MM.1S (cell line): ENCODE measurements around the gene HNRNPR.

Experiments
- DNase-seq: peaks from one replicate; pipeline ENCODE4 v3.0.0-alpha.2; 2015
- H2AFZ ChIP-seq: fragments of 300-600 bp; sonication (generic); 2 replicates; pipeline ENCODE4 v1.6.0; 2016; ENCODE audit warnings: antibody characterized with exemption, low read length
- H3F3A ChIP-seq: fragments of 300-600 bp; sonication (generic); 2 replicates; pipeline ENCODE4 v1.6.1; 2016; ENCODE audit warnings: mild to moderate bottlenecking, antibody characterized with exemption, low read length, moderate library complexity, mixed read lengths; ENCODE audit not compliant: insufficient read depth
- H3K27ac ChIP-seq: fragments of 300-600 bp; sonication (generic); 2 replicates; pipeline ENCODE4 v1.5.1; 2016; ENCODE audit warnings: mild to moderate bottlenecking, low read length
- H3K27me3 ChIP-seq: fragments of 300-600 bp; sonication (generic); replicated peaks from 2 replicates; pipeline ENCODE4 v1.6.0; 2016; ENCODE audit warnings: low read length; ENCODE audit not compliant: insufficient read depth
- H3K36me3 ChIP-seq: fragments of 300-600 bp; sonication (generic); replicated peaks from 2 replicates; pipeline ENCODE4 v1.6.1; 2016; ENCODE audit warnings: mild to moderate bottlenecking, low read length, mixed read lengths; ENCODE audit not compliant: insufficient read depth
- H3K4me1 ChIP-seq: fragments of 300-600 bp; sonication (generic); 2 replicates; pipeline ENCODE4 v1.6.1; 2016; ENCODE audit warnings: low read length, mixed read lengths
- H3K4me2 ChIP-seq: fragments of 300-600 bp; sonication (generic); 2 replicates; pipeline ENCODE4 v1.6.0; 2016; ENCODE audit warnings: low read depth, low read length
- H3K4me3 ChIP-seq: fragments of 300-600 bp; sonication (generic); 2 replicates; pipeline ENCODE4 v1.5.1; 2016; ENCODE audit warnings: low read length, mixed read lengths
- H3K79me2 ChIP-seq: fragments of 300-600 bp; sonication (generic); 2 replicates; pipeline ENCODE4 v1.6.1; 2016; ENCODE audit warnings: mixed run types, low read length, mixed read lengths
- H3K9ac ChIP-seq: fragments of 300-600 bp; sonication (generic); 2 replicates; pipeline ENCODE4 v1.6.1; 2016; ENCODE audit warnings: low read length, mixed read lengths
- H3K9me2 ChIP-seq: fragments of 300-600 bp; sonication (generic); replicated peaks from 2 replicates; pipeline ENCODE4 v1.6.1; 2016; ENCODE audit warnings: mild to moderate bottlenecking, low read length, mixed read lengths; ENCODE audit not compliant: insufficient read depth
- H3K9me3 ChIP-seq: fragments of 300-600 bp; sonication (generic); replicated peaks from 2 replicates; pipeline ENCODE4 v1.6.1; 2016; ENCODE audit warnings: mild to moderate bottlenecking, low read length, mixed read lengths; ENCODE audit not compliant: insufficient read depth
- H4K20me1 ChIP-seq: fragments of 300-600 bp; sonication (generic); 2 replicates; pipeline ENCODE4 v1.6.1; 2016; ENCODE audit warnings: mild to moderate bottlenecking, low read length, moderate library complexity, mixed read lengths; ENCODE audit not compliant: insufficient read depth
- EZH2 ChIP-seq: fragments of 300-600 bp; sonication (generic); optimal IDR thresholded peaks from 2 replicates; pipeline ENCODE3; 2017; ENCODE audit warnings: low read depth, mild to moderate bottlenecking, antibody characterized with exemption, low read length, mixed read lengths
- EZH2phosphoT487 ChIP-seq: fragments of 300-600 bp; sonication (generic); IDR thresholded peaks from 2 replicates; pipeline ENCODE4 v1.6.1; 2018; ENCODE audit warnings: antibody characterized with exemption, low read length
- TF ChIP-seq, protein P1 (sequence below): fragments of 300-600 bp; sonication (generic); IDR thresholded peaks from 2 replicates; pipeline ENCODE4 v1.5.1; 2016; ENCODE audit warnings: antibody characterized with exemption, low read length, mixed read lengths

Gene HNRNPR

DNA sequence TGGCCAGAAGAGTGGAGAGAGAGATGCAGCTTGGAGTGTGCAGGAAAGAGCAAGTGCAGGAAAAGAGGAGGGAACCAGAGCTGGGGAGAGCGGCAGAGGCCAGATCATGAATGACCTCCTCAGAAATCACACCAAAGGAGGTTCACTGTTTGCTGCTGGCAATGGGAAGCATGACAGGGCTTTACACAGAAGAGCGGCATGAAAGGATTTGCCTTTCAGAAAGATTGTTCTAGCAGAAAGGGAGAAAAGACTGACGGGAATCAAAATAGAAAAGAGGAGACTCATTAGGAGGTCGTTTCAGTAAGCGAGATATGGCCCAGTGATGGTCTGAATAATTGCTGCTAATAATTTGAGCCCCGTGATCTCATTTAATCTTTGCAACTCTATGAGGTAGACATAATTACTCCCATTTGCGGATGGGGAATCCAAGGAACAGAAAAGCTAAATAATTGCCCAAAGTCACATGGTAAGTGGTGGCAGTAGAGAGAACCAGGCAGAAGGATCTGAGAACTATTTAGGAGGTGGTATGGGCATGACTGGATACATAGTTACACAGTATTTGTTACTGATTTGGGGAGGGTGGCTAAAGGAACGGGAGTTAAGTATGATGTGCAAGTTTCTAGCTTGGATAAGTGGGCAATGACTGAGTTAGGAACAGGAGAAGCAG, 12.5 kb upstream of the HNRNPR start:
- H3K27me3 ChIP-seq, result no peaks in the 10 kb centered on the region
- H3K36me3 ChIP-seq, result no peaks in the 10 kb centered on the region
- no peak for DNase-seq
- no peaks in the 10 kb centered on the region for H3K79me2 ChIP-seq
- H4K20me1 ChIP-seq, result no peaks in the 10 kb centered on the region
- no peaks in the 10 kb centered on the region for H3F3A ChIP-seq
- H3K9me2 ChIP-seq, result no peaks in the 10 kb centered on the region
- H2AFZ ChIP-seq, result no peak overlapping the region
- no peak overlapping the region for H3K9ac ChIP-seq
- no peaks in the 10 kb centered on the region for H3K9me3 ChIP-seq
- TF ChIP-seq EZH2, result no peak
- no peak for TF ChIP-seq EZH2phosphoT487
- TF ChIP-seq, protein P1, sequence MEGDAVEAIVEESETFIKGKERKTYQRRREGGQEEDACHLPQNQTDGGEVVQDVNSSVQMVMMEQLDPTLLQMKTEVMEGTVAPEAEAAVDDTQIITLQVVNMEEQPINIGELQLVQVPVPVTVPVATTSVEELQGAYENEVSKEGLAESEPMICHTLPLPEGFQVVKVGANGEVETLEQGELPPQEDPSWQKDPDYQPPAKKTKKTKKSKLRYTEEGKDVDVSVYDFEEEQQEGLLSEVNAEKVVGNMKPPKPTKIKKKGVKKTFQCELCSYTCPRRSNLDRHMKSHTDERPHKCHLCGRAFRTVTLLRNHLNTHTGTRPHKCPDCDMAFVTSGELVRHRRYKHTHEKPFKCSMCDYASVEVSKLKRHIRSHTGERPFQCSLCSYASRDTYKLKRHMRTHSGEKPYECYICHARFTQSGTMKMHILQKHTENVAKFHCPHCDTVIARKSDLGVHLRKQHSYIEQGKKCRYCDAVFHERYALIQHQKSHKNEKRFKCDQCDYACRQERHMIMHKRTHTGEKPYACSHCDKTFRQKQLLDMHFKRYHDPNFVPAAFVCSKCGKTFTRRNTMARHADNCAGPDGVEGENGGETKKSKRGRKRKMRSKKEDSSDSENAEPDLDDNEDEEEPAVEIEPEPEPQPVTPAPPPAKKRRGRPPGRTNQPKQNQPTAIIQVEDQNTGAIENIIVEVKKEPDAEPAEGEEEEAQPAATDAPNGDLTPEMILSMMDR, result no peak
- no peak overlapping the region for H3K4me2 ChIP-seq
- H3K27ac ChIP-seq, result no peak overlapping the region
- H3K4me3 ChIP-seq, result no peak overlapping the region
- H3K4me1 ChIP-seq, result no peaks in the 10 kb centered on the region

DNA sequence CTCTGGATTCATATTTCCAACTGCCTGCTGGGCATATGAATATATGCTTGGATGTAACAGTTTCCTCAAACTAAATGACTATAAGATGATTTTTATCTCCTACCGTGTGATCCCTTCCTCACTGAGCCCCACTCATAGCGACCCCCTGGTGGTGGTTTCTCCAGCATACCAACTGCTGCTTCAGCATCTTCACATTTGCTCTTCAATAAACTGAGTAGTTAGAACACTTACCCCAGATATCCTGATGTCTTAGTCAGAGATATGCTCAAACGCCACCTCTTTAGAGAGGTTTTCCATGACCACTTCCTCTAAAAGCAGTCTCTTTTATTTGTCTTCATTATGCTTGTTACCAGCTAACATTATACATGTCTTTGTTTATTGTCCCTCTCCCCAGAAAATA, 10.2 kb upstream of the HNRNPR start:
- Histone ChIP-seq H4K20me1 (no peaks in the 10 kb centered on the region), H3K79me2 (no peaks in the 10 kb centered on the region), H3K9me2 (no peaks in the 10 kb centered on the region), H2AFZ (no peak overlapping the region), H3K36me3 (no peaks in the 10 kb centered on the region), H3K27ac (no peak overlapping the region), H3K9ac (no peak overlapping the region), H3K4me1 (no peaks in the 10 kb centered on the region), H3K4me3 (no peak overlapping the region), H3F3A (no peaks in the 10 kb centered on the region), H3K9me3 (no peaks in the 10 kb centered on the region), H3K27me3 (no peaks in the 10 kb centered on the region), H3K4me2 (no peak overlapping the region)
- DNase-seq, result no peak
- TF ChIP-seq, protein P1, result no peak
- TF ChIP-seq EZH2, result no peak
- no peak for TF ChIP-seq EZH2phosphoT487

DNA sequence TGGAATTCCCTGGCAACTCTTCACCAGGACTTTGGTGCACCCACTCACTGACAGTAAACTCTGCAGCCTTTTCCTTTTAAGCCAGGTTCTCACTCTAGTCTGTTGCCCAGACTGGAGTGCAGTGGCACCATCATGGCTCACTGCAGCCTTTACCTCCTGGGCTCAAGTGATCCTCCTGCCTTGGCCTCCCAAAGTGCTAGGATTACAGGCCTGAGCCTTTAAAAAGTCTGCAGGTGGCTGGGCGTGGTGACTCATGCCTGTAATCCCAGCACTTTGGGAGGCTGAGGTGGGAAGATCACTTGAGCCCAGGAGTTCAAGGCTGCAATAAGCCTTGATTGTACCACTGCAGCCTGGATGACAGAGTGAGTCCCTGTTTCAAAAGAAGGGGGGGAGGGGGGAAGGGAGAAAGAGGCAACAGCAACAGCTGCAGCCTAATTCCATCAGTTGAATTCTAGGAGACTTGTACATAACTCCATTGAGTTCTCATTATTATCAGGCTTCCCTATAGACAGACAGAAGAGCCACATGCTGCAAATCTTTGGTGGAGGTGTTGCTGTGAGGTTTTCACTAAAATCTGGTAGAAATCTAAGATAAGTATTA, 8.1 kb upstream of the HNRNPR start:
- H3K4me3 ChIP-seq, result no peak overlapping the region
- no peak overlapping the region for H3K27ac ChIP-seq
- no peak for DNase-seq
- H4K20me1 ChIP-seq, result no peaks in the 10 kb centered on the region
- no peaks in the 10 kb centered on the region for H3K9me2 ChIP-seq
- no peaks in the 10 kb centered on the region for H3F3A ChIP-seq
- H3K9me3 ChIP-seq, result no peaks in the 10 kb centered on the region
- TF ChIP-seq EZH2, result no peak
- TF ChIP-seq, protein P1, result no peak
- H3K79me2 ChIP-seq, result no peaks in the 10 kb centered on the region
- H3K4me2 ChIP-seq, result no peak overlapping the region
- no peaks in the 10 kb centered on the region for H3K36me3 ChIP-seq
- H3K9ac ChIP-seq, result no peak overlapping the region
- no peaks in the 10 kb centered on the region for H3K27me3 ChIP-seq
- H2AFZ ChIP-seq, result no peak overlapping the region
- H3K4me1 ChIP-seq, result no peaks in the 10 kb centered on the region
